ENCODE measurements around the gene CCDC33.

DNA sequence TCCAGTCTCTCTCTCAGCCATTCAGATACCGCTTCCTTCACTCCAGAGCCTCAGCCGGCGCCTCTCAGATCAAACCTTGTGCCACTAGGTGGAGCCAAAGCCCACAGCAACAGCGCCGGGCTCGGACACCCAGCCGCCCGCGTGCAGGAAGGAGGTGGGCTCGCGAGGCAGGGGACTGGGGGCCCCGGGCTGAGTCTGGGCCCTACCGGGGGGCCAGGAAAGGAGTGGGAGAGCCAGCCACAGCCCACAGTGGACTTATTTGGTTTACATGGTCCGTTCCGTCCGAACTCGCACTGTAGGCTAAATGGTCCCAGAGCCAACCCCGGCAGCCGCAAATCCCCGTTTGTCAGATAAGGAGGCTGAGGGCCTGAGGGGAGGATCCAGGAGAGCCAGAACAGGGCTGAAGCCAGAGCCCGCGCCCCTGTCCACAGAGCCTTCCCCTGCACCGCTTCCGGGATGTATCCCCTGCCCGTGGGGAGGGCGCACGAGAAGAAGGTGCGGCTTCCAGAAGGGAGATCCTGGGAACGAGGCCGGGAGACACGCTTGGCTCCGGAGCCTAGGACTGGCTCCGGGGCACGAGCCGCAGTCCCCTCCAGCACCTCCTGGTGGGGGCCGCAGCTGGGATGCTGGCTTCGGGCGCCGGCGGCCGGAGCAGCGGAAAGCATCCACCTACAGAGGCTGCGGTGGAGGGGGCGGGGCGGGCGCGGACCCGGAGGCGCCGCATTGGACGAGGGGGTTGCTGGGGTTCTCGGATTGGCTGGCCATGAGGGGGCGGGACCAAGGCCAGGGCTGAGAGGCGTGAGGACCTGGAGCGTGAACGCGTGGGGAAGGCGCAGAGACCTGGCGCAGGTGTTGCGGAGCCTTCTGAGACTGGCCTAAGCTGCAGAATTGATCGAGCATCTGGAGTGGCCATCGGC lies 137.9 kb downstream of the CCDC33 start:
- TF ChIP-seq, protein P1, sequence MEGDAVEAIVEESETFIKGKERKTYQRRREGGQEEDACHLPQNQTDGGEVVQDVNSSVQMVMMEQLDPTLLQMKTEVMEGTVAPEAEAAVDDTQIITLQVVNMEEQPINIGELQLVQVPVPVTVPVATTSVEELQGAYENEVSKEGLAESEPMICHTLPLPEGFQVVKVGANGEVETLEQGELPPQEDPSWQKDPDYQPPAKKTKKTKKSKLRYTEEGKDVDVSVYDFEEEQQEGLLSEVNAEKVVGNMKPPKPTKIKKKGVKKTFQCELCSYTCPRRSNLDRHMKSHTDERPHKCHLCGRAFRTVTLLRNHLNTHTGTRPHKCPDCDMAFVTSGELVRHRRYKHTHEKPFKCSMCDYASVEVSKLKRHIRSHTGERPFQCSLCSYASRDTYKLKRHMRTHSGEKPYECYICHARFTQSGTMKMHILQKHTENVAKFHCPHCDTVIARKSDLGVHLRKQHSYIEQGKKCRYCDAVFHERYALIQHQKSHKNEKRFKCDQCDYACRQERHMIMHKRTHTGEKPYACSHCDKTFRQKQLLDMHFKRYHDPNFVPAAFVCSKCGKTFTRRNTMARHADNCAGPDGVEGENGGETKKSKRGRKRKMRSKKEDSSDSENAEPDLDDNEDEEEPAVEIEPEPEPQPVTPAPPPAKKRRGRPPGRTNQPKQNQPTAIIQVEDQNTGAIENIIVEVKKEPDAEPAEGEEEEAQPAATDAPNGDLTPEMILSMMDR (IDR thresholded peaks at IDR 0.05): peak; percentile 48 to 91 (median 81)
- no peak for TF ChIP-seq POLR2A (IDR thresholded peaks at IDR 0.05)
